Stomach (tissue), 4 donors: ENCODE measurements around the gene KRTDAP.

Experiments
- EP300 ChIP-seq: sonication (generic); formaldehyde crosslinking; IDR thresholded peaks from one replicate; pipeline ENCODE4 v1.6.1; 2017; ENCODE audit warnings: antibody characterized with exemption
- POLR2A ChIP-seq, 4 donors: fragments of 450-650 bp; IDR thresholded peaks; one replicate each; pipeline ENCODE4 v1.6.1; 2016; ENCODE audit warnings: antibody characterized with exemption in 4 of 4, control low read depth in 2 of 4, mild to moderate bottlenecking in 1 of 4, moderate library complexity in 1 of 4

DNA sequence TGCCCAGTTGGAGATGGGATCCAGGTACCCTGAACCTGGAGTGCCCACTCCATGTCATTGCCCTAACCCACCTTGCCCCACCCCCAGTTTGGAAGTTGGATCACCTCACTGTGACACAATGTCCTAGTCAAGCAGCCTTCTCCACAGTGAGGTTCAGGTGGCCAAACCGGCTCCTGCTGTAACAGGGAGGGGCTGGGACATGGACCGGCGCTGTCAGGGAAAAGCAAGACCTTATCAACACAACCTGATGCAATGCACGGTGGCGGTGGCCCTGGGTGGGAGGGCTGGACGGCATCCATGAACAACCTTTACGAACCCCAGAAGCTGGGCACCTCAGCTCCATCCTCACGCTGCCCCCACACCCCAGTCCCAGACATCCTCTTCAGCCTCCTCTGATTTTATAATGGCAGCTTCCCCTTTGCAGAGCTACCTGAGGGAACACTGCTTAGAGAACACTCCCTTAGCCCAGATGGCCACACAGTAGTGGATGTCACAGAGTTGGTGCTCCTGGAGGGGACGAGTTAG, 1.6 kb upstream of the KRTDAP start:
- TF ChIP-seq POLR2A (IDR thresholded peaks at IDR 0.05): no peak
- TF ChIP-seq EP300: no peak
